SK-N-SH treated with all-trans-retinoic acid at 6 μM for 48 hours (cell line): ENCODE results near the gene GABBR2.

Experiments used
- CREB5 ChIP-seq: fragments of 250-450 bp; sonication (Bioruptor Pico); IDR thresholded peaks from 2 replicates; pipeline ENCODE4 v1.5.1; 2020; ENCODE audit warnings: low read depth, mild to moderate bottlenecking, moderate library complexity
- PATZ1 ChIP-seq: fragments of 250-450 bp; sonication (Bioruptor Pico); IDR thresholded peaks from 2 replicates; pipeline ENCODE4 v1.8.0; 2020; ENCODE audit warnings: mild to moderate bottlenecking, moderate library complexity, borderline replicate concordance
- RARB ChIP-seq: fragments of 250-450 bp; sonication (Bioruptor Pico); IDR thresholded peaks from 2 replicates; pipeline ENCODE4 v1.8.0; 2021; ENCODE audit warnings: mild to moderate bottlenecking, moderate library complexity

GRCh38 chr9:98323831-98324135 lies 385.0 kb downstream of the GABBR2 start:
- TF ChIP-seq RARB (CRISPR knock-in tag) = no peak
- TF ChIP-seq PATZ1 (CRISPR knock-in tag) = no peak
- TF ChIP-seq CREB5 (CRISPR knock-in tag) = no peak
